HepG2 (cell line): Measurements from ENCODE around the gene TMEM50B. TPM values are rescaled to one million over a fixed set of nuclear protein-coding genes. Genes with fewer than 3 reads are reported as not detected.
A peak's percentile ranks its signal among the peaks of the same experiment; 100 is the strongest.

Experiments
- ATAC-seq: fragments of 200-7000 bp; cut with Tn5 transposase; 3 replicates; pipeline ENCODE4 v1.9.1; 2020; ENCODE audit warnings: mild to moderate bottlenecking, moderate library complexity
- BruUV-seq: library from RNA; stranded (reverse); fragments of 400-500 nt; replicated peaks from 2 replicates; lab custom pipeline; 2021; lab: Mats Ljungman, UMichigan
- CTCF ChIA-PET: fragments of 300-600 bp; formaldehyde crosslinking; extraction: SDS; loops from one replicate; lab custom pipeline; 2021; ENCODE audit warnings: low total read pairs, inconsistent platforms, low intra/inter-chr PET ratio; lab: Yijun Ruan, JAX
- POLR2A ChIA-PET: fragments of 350-600 bp; sonication (Branson Sonifier 250); formaldehyde crosslinking; loops from one replicate; lab custom pipeline; 2020; ENCODE audit warnings: antibody characterized with exemption, inconsistent platforms; lab: Yijun Ruan, JAX
- DNase-seq: peaks from one replicate; pipeline ENCODE4 v3.0.0-alpha.2; 2015; ENCODE audit warnings: low spot score
- FAIRE-seq: peaks from 3 replicates; lab custom pipeline; 2011; peaks lifted over from hg19 to GRCh38; lab: Jason Lieb, UNC
- H2AFZ ChIP-seq: one replicate; pipeline ENCODE4 v1.6.1; 2011; ENCODE audit warnings: low read length, inconsistent platforms
- H3K27ac ChIP-seq: fragments of 300-600 bp; 3 replicates; pipeline ENCODE4 v1.8.0; 2011; ENCODE audit warnings: mixed run types, mild to moderate bottlenecking, mixed read lengths, low read length, inconsistent platforms; ENCODE audit not compliant: insufficient read depth; ENCODE audit errors: extremely low read length
- H3K27me3 ChIP-seq, 2 experiments: fragments of 200-600 bp in 1 of 2; 2 replicates in 1 of 2; 3 replicates in 1 of 2; pipeline versions ENCODE4 v1.6.0 to v1.8.0; 2011; ENCODE audit warnings: low read length in 2 of 2, mild to moderate bottlenecking in 2 of 2, moderate library complexity in 2 of 2, inconsistent platforms in 1 of 2; ENCODE audit not compliant: insufficient read depth in 2 of 2, control insufficient read depth in 1 of 2
- H3K36me3 ChIP-seq, 2 experiments: fragments of 200-600 bp in 1 of 2; replicated peaks in 1 of 2; 2 replicates in 1 of 2; 3 replicates in 1 of 2; pipeline versions ENCODE4 v1.5.1 to v1.8.0; 2011; ENCODE audit warnings: low read length in 2 of 2, inconsistent platforms in 1 of 2; ENCODE audit not compliant: insufficient read depth in 2 of 2, control insufficient read depth in 1 of 2
- H3K4me1 ChIP-seq: 2 replicates; pipeline ENCODE4 v1.5.1; 2012; ENCODE audit warnings: low read length, inconsistent platforms; ENCODE audit not compliant: insufficient read depth
- H3K4me2 ChIP-seq: 2 replicates; pipeline ENCODE4 v1.6.0; 2011; ENCODE audit warnings: low read depth, low read length, inconsistent platforms
- H3K4me3 ChIP-seq, 3 experiments: fragments of 200-600 bp in 1 of 3; sonication (generic), shearing (Covaris generic) in 1 of 3; replicated peaks in 1 of 3; 2 replicates each; pipeline ENCODE4 v1.5.1; 2011 to 2016; ENCODE audit warnings: low read length in 3 of 3, inconsistent platforms in 2 of 3, low read depth in 2 of 3, mild to moderate bottlenecking in 2 of 3, control low read depth in 1 of 3, mixed read lengths in 1 of 3; ENCODE audit not compliant: insufficient read depth in 1 of 3
- H3K79me2 ChIP-seq: one replicate; pipeline ENCODE4 v1.6.1; 2011; ENCODE audit warnings: low read length, inconsistent platforms; ENCODE audit not compliant: insufficient read depth
- H3K9ac ChIP-seq: 2 replicates; pipeline ENCODE4 v1.6.0; 2011; ENCODE audit warnings: mild to moderate bottlenecking, low read depth, low read length, inconsistent platforms; ENCODE audit not compliant: insufficient read depth
- H3K9me3 ChIP-seq: 2 replicates; pipeline ENCODE4 v1.5.1; 2012; ENCODE audit warnings: mild to moderate bottlenecking, low read length
- H4K20me1 ChIP-seq: 2 replicates; pipeline ENCODE4 v1.6.0; 2011; ENCODE audit warnings: inconsistent platforms, mild to moderate bottlenecking, low read length, moderate library complexity; ENCODE audit not compliant: insufficient read depth
- BORCS8-MEF2B ChIP-seq: sonication (generic); formaldehyde crosslinking; IDR thresholded peaks from 2 replicates; pipeline ENCODE4 v1.8.0; 2022; ENCODE audit warnings: mild to moderate bottlenecking, missing genetic modification reagents
- HINFP ChIP-seq: sonication (generic); formaldehyde crosslinking; IDR thresholded peaks from 2 replicates; pipeline ENCODE4 v1.4.0; 2020; ENCODE audit warnings: low read depth, mild to moderate bottlenecking, missing genetic modification reagents
- HOMEZ ChIP-seq: IDR thresholded peaks from 2 replicates; pipeline ENCODE4 v1.6.1; 2016; ENCODE audit warnings: low read depth
- RAD51 ChIP-seq: fragments of 450-650 bp; IDR thresholded peaks from 2 replicates; pipeline ENCODE4 v1.6.1; 2016; ENCODE audit warnings: borderline replicate concordance
- RARG ChIP-seq: sonication (generic); formaldehyde crosslinking; IDR thresholded peaks from 2 replicates; pipeline ENCODE4 v1.4.0; 2020; ENCODE audit warnings: low read depth, mild to moderate bottlenecking, missing genetic modification reagents
- SMARCC2 ChIP-seq: fragments of 450-650 bp; IDR thresholded peaks from 2 replicates; pipeline ENCODE4 v1.6.1; 2017; ENCODE audit warnings: antibody characterized with exemption, mild to moderate bottlenecking
- STAT6 ChIP-seq: sonication (generic); formaldehyde crosslinking; IDR thresholded peaks from 2 replicates; pipeline ENCODE4 v1.4.0; 2020; ENCODE audit warnings: missing genetic modification reagents, mild to moderate bottlenecking, borderline replicate concordance
- ZNF121 ChIP-seq: sonication (generic); formaldehyde crosslinking; IDR thresholded peaks from 2 replicates; pipeline ENCODE4 v1.5.0; 2020; ENCODE audit warnings: mild to moderate bottlenecking, missing genetic modification reagents
- ZNF816 ChIP-seq: sonication (generic); formaldehyde crosslinking; IDR thresholded peaks from 2 replicates; pipeline ENCODE4 v1.8.0; 2022; ENCODE audit warnings: missing genetic modification reagents, mild to moderate bottlenecking, borderline replicate concordance
- WGBS: methylation state at CpG from one replicate; pipeline ENCODE4 v1.1.6; 2017; ENCODE audit warnings: low lambda C conversion rate; 5-methylcytosine and 5-hydroxymethylcytosine counted together
- in situ Hi-C: cut with HindIII; loops from 2 replicates; pipeline ENCODE4 v1.10.0; 2017; ENCODE audit warnings: low pct_unique_long_range_greater_than_20kb; ENCODE audit not compliant: extremely low pct_ligation_motif_present
- intact Hi-C: fragments of 100-400 bp; cut with micrococcal nuclease; formaldehyde crosslinking; loops from one replicate; pipeline ENCODE4 v1.10.0; 2022; ENCODE audit not compliant: unreplicated experiment
- polyA plus RNA-seq, 8 experiments: library from polyadenylated mRNA; depleted of rRNA in 3 of 8; stranded (reverse) in 7 of 8; unstranded in 1 of 8; fragments of >200 nt; fragmentation: Illumina TruSeq in 4 of 8; extraction: Trizol in 4 of 8; gene quantifications; 2 replicates each; pipeline versions ENCODE4 v1.2.1 to v1.2.3, GENCODE V29; 2011 to 2016; ENCODE audit warnings: low read depth in 4 of 8, missing spikeins in 1 of 8, mixed read lengths in 1 of 8; ENCODE audit not compliant: insufficient read depth in 1 of 8
- total RNA-seq, 5 experiments: library from RNA; depleted of rRNA; stranded (reverse); fragments of >200 nt; fragmentation: Illumina TruSeq; extraction: Trizol; gene quantifications; 2 replicates each; pipeline ENCODE4 v1.2.3, GENCODE V29; 2016; ENCODE audit warnings: low read depth in 1 of 5

The TMEM50B gene
- total and polyA plus RNA-seq, 2 of the 13 experiments (the other 11 are each of a cell fraction or from before 2014, with no cell fraction given): 29.9 to 46.3 TPM

GRCh38 chr21:33477066-33477465, 2.7 kb downstream of the TMEM50B start:
- POLR2A ChIA-PET: no interaction called here
- no peak for TF ChIP-seq SMARCC2
- TF ChIP-seq ZNF121 (CRISPR knock-in tag): peak; percentile 53; the same call in 1 of the 2 replicates
- TF ChIP-seq ZNF816 (CRISPR knock-in tag): no peak
- TF ChIP-seq, all 625 proteins: peak for 1
- intact Hi-C loops (no loop called here), in situ Hi-C loops (no loop called here)
- Histone ChIP-seq H3K79me2 (peaks cover 19% of the 10 kb centered on the region), H4K20me1 (no peaks in the 10 kb centered on the region), H3K4me3 (no peak overlapping the region), H3K27me3 (no peaks in the 10 kb centered on the region; a peak in 1 of 5 replicates), H3K4me1 (peaks cover 16% of the 10 kb centered on the region), H3K4me2 (no peak overlapping the region), H3K9me3 (no peaks in the 10 kb centered on the region), H3K9ac (no peak overlapping the region), H3K27ac (no peak overlapping the region), H3K36me3 (no peaks in the 10 kb centered on the region), H2AFZ (no peak overlapping the region)
- FAIRE-seq (no peak), ATAC-seq (no peak), DNase-seq (no peak)
- CTCF ChIA-PET: no interaction called here
- 95% methylated on average over 7 of the region's 7 CpGs for WGBS
- no TSS peak for BruUV-seq

- intact Hi-C loops: no loop called here
- in situ Hi-C loops: no loop called here
- Histone ChIP-seq H3K36me3 (peaks cover 0 to 3% of the 10 kb centered on the region in 2 experiments; a peak in 1 of 5 replicates), H2AFZ (no peak overlapping the region), H3K4me1 (peaks cover 4% of the 10 kb centered on the region; the same call in 1 of the 2 replicates), H3K9me3 (no peaks in the 10 kb centered on the region), H3K27me3 (no peaks in the 10 kb centered on the region), H3K79me2 (peaks cover 25% of the 10 kb centered on the region), H3K4me3 (no peak overlapping the region), H3K4me2 (no peak overlapping the region), H3K27ac (no peak overlapping the region), H4K20me1 (no peaks in the 10 kb centered on the region), H3K9ac (no peak overlapping the region)
- TF ChIP-seq BORCS8-MEF2B (CRISPR knock-in tag) (no peak), RAD51 (no peak), STAT6 (CRISPR knock-in tag) (no peak), HINFP (CRISPR knock-in tag) (no peak), RARG (CRISPR knock-in tag) (no peak), HOMEZ (CRISPR knock-in tag) (no peak)
- POLR2A ChIA-PET: no interaction called here
- WGBS: 95% methylated on average over 3 of the region's 3 CpGs
- no peak for DNase-seq
- CTCF ChIA-PET: no interaction called here
- FAIRE-seq: no peak
- BruUV-seq: no TSS peak
- no peak for ATAC-seq
Measured at GRCh38 chr21:33473344-33473743, 6.4 kb downstream of the TMEM50B start.
